Measurements from ENCODE around the gene TMEM183A.

The TMEM183A gene

DNA sequence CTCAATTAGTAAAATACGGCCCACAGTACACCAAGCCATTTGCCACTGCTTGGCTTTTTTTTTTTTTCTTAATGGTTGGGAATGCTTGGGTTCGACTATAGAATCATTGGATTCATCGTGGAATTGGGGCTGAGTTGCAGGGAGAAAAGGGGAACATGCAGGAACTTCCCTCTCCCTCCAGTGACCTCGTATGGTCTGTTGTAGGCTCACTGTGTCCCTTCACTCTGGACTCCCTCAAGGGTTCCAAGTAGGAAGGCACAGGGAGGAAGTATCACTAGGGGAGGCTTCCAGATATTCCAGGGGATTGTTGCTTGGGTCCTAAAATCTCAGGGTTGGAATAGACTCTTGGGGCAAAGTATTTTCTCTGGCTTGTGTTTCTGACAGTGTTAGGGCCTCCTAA is 43.7 kb downstream of the TMEM183A start:
- H3K27ac ChIP-seq, result no peak overlapping the region
- TF ChIP-seq, protein P1, sequence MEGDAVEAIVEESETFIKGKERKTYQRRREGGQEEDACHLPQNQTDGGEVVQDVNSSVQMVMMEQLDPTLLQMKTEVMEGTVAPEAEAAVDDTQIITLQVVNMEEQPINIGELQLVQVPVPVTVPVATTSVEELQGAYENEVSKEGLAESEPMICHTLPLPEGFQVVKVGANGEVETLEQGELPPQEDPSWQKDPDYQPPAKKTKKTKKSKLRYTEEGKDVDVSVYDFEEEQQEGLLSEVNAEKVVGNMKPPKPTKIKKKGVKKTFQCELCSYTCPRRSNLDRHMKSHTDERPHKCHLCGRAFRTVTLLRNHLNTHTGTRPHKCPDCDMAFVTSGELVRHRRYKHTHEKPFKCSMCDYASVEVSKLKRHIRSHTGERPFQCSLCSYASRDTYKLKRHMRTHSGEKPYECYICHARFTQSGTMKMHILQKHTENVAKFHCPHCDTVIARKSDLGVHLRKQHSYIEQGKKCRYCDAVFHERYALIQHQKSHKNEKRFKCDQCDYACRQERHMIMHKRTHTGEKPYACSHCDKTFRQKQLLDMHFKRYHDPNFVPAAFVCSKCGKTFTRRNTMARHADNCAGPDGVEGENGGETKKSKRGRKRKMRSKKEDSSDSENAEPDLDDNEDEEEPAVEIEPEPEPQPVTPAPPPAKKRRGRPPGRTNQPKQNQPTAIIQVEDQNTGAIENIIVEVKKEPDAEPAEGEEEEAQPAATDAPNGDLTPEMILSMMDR (conservative IDR thresholded peaks at IDR 0.05), result no peak

DNA sequence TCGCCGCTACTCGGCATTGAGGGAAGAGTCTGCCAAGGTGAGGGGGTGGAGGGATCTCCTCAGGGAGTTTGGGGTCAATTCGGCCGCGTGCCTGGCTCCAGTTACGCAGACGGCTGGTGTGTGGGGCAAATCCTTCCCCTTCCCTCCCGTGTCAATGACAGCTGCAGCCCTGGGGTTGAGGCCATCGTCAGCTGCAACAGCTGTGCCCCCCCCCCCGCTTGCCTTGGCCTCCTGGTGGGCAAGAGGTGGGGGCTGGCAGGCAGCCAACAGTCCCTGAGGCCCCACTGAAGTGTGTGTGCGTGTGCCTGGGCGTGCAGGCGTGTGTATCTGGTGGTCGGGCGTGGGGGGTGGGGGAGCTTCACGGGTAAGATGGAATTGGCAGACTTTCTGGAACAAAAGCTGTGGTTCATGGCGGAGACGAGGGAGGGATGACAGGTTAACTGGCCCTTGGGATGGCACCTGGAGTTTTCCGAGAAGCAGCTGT is 44.7 kb downstream of the TMEM183A start:
- TF ChIP-seq, protein P1 (conservative IDR thresholded peaks at IDR 0.05), result no peak
- no peak overlapping the region for H3K27ac ChIP-seq

DNA sequence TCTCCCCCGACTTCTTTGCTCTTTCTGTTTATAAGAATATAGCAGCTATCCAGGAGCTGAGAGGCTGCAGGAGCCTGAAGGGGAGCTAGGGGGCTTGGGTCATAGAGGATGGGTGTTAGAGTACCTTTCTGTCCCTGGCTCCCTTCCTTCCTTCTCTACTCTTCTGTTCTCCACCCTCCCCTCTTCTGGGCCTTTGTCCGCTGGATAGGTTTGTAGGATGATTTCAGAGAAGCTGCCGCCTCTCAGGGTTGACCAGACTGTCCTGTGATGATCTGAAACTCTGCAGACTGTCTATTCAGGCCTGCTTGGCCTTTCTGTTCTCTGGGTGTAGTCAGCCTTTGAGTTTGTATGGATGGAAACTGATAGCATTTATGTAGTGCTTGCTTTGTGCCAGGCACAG is 45.4 kb downstream of the TMEM183A start:
- TF ChIP-seq, protein P1 (conservative IDR thresholded peaks at IDR 0.05), result no peak
- H3K27ac ChIP-seq, result no peak overlapping the region

DNA sequence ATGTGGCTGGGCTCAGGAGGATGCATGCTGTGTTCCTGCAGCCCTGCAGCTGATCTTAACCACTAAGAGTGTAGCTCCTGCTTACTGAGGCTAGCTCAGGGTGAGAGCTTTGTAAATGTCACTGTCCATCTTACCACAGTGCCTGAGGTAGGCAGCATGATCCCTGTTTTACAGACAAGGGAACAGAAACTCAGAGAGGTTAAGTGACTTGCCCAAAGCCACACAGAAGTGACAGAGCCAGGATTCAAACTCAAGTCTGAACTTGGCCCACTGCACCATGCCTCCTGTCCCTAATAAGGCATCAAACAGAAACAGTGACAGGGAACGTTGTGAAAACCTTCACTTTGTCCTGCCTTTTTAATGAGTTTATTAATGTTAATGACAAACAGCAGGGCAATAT is 47.0 kb downstream of the TMEM183A start:
- no peak overlapping the region for H3K27ac ChIP-seq
- TF ChIP-seq, protein P1 (conservative IDR thresholded peaks at IDR 0.05), result no peak

DNA sequence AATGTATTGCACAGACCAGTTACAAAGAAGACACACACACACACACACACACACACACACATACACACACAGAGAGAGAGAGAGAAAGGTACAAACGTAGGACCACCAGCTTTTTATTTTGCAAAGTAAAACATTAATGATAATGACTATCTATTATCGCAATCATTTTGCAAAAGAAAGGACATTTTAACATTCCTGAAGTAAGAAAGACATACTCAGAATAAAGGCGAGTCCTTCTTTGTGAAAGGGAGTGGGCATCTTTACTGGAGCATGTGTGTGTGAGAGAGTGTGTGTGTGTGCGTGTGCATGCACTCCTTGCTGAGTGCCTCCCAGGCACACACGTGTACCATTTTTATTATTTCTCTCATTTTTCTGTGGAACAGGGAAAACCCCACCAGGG is 47.5 kb downstream of the TMEM183A start:
- TF ChIP-seq, protein P1 (conservative IDR thresholded peaks at IDR 0.05), result no peak
- no peak overlapping the region for H3K27ac ChIP-seq

DNA sequence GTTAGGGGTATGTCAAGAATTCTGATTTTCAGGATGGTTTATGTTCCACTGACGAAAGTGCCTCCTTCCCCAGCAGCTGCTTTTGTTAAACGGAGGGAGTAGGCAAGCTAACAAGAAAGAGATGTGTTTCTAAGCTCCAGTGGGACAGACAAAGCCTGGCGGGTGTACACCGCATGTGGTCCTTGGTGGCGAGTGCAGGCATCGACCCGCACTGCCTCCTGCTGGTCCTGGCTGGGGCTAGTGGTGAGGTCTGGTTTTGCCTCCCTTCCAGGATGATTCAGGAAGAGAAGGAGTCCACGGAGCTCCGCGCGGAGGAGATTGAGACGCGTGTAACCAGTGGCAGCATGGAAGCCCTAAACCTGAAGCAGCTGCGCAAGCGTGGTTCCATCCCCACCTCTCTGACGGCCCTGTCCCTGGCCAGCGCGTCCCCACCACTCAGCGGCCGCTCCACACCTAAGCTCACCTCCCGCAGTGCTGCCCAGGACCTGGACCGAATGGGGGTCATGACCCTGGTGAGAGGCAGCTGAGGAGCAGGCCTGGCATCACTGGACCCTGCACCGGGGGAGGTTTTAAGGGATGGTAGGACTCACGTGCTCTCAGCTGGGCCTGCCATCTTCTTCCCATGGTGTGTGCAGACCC is 48.1 kb downstream of the TMEM183A start:
- TF ChIP-seq, protein P1 (conservative IDR thresholded peaks at IDR 0.05), result no peak
- H3K27ac ChIP-seq, result no peak overlapping the region

DNA sequence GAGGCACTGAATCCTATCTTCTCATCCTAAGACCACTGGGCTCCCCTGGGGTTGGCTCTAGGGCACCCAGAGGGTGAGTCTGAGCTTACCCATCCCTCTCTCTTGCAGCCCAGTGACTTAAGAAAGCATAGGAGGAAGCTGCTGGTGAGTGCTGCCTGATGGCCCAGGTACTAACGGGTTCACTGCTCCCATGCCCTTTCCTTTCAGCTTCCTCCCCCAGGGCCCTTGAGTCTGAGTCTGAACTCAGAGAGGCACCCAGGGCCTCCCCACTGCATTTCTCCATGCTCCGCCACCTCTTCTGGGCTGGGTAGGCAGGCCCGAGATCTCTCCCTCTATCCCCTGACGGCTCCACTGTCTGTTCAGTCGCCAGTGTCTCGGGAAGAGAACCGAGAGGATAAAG is 48.8 kb downstream of the TMEM183A start:
- TF ChIP-seq, protein P1 (conservative IDR thresholded peaks at IDR 0.05), result no peak
- H3K27ac ChIP-seq, result no peak overlapping the region

Measured in VCaP (cell line).